OCI-LY7 (cell line): ENCODE results near the gene ADM2. TPM values are rescaled to one million over a fixed set of nuclear protein-coding genes. Genes with fewer than 3 reads are reported as not detected.

Experiments
- BruUV-seq: library from RNA; stranded (reverse); fragments of 400-500 nt; replicated peaks from 2 replicates; lab custom pipeline; 2021; lab: Mats Ljungman, UMichigan
- CTCF ChIA-PET: fragments of 300-600 bp; sonication (Branson Sonifier 250); formaldehyde crosslinking; loops from one replicate; lab custom pipeline; 2022; ENCODE audit warnings: antibody characterized with exemption; ENCODE audit not compliant: unreplicated experiment; lab: Charles Lee
- POLR2A ChIA-PET: fragments of 300-600 bp; sonication (Branson Sonifier 250); formaldehyde crosslinking; loops from one replicate; lab custom pipeline; 2022; ENCODE audit warnings: antibody characterized with exemption; lab: Charles Lee
- DNase-seq: peaks from one replicate; pipeline ENCODE4 v3.0.0-alpha.2; 2015; ENCODE audit warnings: low spot score
- H2AFZ ChIP-seq: fragments of 200-600 bp; sonication (generic), shearing (Covaris generic); 2 replicates; pipeline ENCODE4 v1.6.1; 2014; ENCODE audit warnings: mild to moderate bottlenecking, antibody characterized with exemption, low read length, moderate library complexity
- H3K27ac ChIP-seq: fragments of 200-600 bp; sonication (generic); 2 replicates; pipeline ENCODE4 v1.5.1; 2014; ENCODE audit warnings: mixed run types, low read depth, mild to moderate bottlenecking, moderate library complexity, low read length, inconsistent platforms; ENCODE audit not compliant: poor library complexity, severe bottlenecking
- H3K36me3 ChIP-seq: fragments of 200-600 bp; sonication (generic); 2 replicates; pipeline ENCODE4 v1.6.1; 2014; ENCODE audit warnings: mild to moderate bottlenecking, antibody characterized with exemption, low read length, moderate library complexity, mixed read lengths; ENCODE audit not compliant: insufficient read depth
- H3K4me1 ChIP-seq: fragments of 200-600 bp; sonication (generic); 2 replicates; pipeline ENCODE4 v1.5.1; 2014; ENCODE audit warnings: mild to moderate bottlenecking, low read length; ENCODE audit not compliant: insufficient read depth, poor library complexity, severe bottlenecking
- H3K4me2 ChIP-seq: fragments of 200-600 bp; sonication (generic); 2 replicates; pipeline ENCODE4 v1.6.1; 2014; ENCODE audit warnings: mild to moderate bottlenecking, low read length
- H3K4me3 ChIP-seq: fragments of 200-600 bp; sonication (generic); 2 replicates; pipeline ENCODE4 v1.5.1; 2014; ENCODE audit warnings: mild to moderate bottlenecking, low read depth, low read length; ENCODE audit not compliant: poor library complexity, severe bottlenecking
- H3K79me2 ChIP-seq: fragments of 200-600 bp; sonication (generic); 2 replicates; pipeline ENCODE4 v1.6.1; 2016; ENCODE audit warnings: low read depth, mild to moderate bottlenecking, low read length, moderate library complexity, mixed read lengths; ENCODE audit not compliant: insufficient read depth
- H3K9me2 ChIP-seq: fragments of 200-600 bp; sonication (generic); 2 replicates; pipeline ENCODE4 v1.6.1; 2016; ENCODE audit warnings: mild to moderate bottlenecking, low read length, mixed read lengths; ENCODE audit not compliant: insufficient read depth
- H3K9me3 ChIP-seq: fragments of 200-600 bp; sonication (generic); 2 replicates; pipeline ENCODE4 v1.6.1; 2014; ENCODE audit warnings: mild to moderate bottlenecking, mixed run types, low read length, mixed read lengths
- H4K20me1 ChIP-seq: fragments of 200-600 bp; sonication (generic); 2 replicates; pipeline ENCODE4 v1.6.1; 2014; ENCODE audit warnings: mild to moderate bottlenecking, antibody characterized with exemption, low read length, moderate library complexity, mixed read lengths; ENCODE audit not compliant: insufficient read depth
- CTCF ChIP-seq: fragments of 200-600 bp; sonication (generic); conservative IDR thresholded peaks from 2 replicates; pipeline ENCODE4 v1.5.1; 2014; ENCODE audit warnings: mild to moderate bottlenecking, antibody characterized with exemption, low read length, moderate library complexity, mixed read lengths
- EZH2phosphoT487 ChIP-seq: fragments of 200-600 bp; sonication (generic); IDR thresholded peaks from 2 replicates; pipeline ENCODE4 v1.6.1; 2018; ENCODE audit warnings: low read depth, borderline replicate concordance, mild to moderate bottlenecking, mixed run types, antibody characterized with exemption, low read length, moderate library complexity, mixed read lengths
- intact Hi-C: fragments of 100-400 bp; cut with micrococcal nuclease; formaldehyde crosslinking; loops from one replicate; pipeline ENCODE4 v1.10.0; 2022; ENCODE audit not compliant: unreplicated experiment
- total RNA-seq, 2 experiments: library from RNA; depleted of rRNA in 1 of 2; stranded (reverse); fragments of >200 nt in 1 of 2; shearing (Covaris generic) in 1 of 2; gene quantifications; 2 replicates each; pipeline ENCODE4 v1.2.3, GENCODE V29; 2014 to 2022

The ADM2 gene
- total RNA-seq, 2 experiments from 2014 or later: 4.3 to 7.9 TPM

GRCh38 chr22:50469377-50470305 is 11.7 kb upstream of the ADM2 start:
- Histone ChIP-seq H3K4me2 (peak overlapping the region; percentile 99), H3K4me3 (peak overlapping the region; percentile 96), H3K4me1 (peaks cover 68% of the 10 kb centered on the region), H3K27ac (peak overlapping the region; percentile 95), H2AFZ (no peak overlapping the region), H4K20me1 (peaks cover 6% of the 10 kb centered on the region; the same call in 1 of the 2 replicates), H3K79me2 (peaks cover 64% of the 10 kb centered on the region), H3K36me3 (peaks cover 57% of the 10 kb centered on the region), H3K9me2 (no peaks in the 10 kb centered on the region), H3K9me3 (no peaks in the 10 kb centered on the region)
- 0 out of 2 replicates have a peak, but pooled peaks have one; percentile 21 for TF ChIP-seq CTCF
- no peak for TF ChIP-seq EZH2phosphoT487
- DNase-seq: peak; percentile 98
- no TSS peak for BruUV-seq
- intact Hi-C loops: loop anchor here (1.0 to 10.0 kb wide), 6 partner anchors 20 to 277 kb away; partner anchors contain the start of genes ARSA, SCO2 and TUBGCP6
- ChIA-PET CTCF (interaction anchor here (1.3 to 2.5 kb wide), 2 partner anchors 56 to 152 kb away, joined by 6 to 7 read pairs; partner anchors contain the start of gene SCO2), POLR2A (interaction anchor here (1.0 to 1.9 kb wide), 7 partner anchors 18 to 176 kb away, joined by 3 to 7 read pairs (median 4); partner anchors contain the start of genes LMF2 and NCAPH2)

- ChIA-PET CTCF (interaction anchor here (0.7 to 2.5 kb wide), 3 partner anchors 37 to 151 kb away, joined by 4 to 7 read pairs (median 6); partner anchors contain the start of genes LMF2, NCAPH2 and SCO2), POLR2A (interaction anchor here (0.7 to 1.9 kb wide), 7 partner anchors 18 to 177 kb away, joined by 3 to 7 read pairs (median 4); partner anchors contain the start of genes LMF2 and NCAPH2)
- Histone ChIP-seq H3K79me2 (peaks cover 64% of the 10 kb centered on the region), H3K9me3 (no peaks in the 10 kb centered on the region), H2AFZ (no peak overlapping the region), H3K4me1 (peaks cover 73% of the 10 kb centered on the region), H3K4me2 (peak overlapping the region; percentile 99), H3K27ac (peak overlapping the region; percentile 95), H3K36me3 (peaks cover 48% of the 10 kb centered on the region), H3K4me3 (peak overlapping the region; percentile 96), H4K20me1 (peaks cover 6% of the 10 kb centered on the region; the same call in 1 of the 2 replicates), H3K9me2 (no peaks in the 10 kb centered on the region)
- peak; percentile 93 for DNase-seq
- intact Hi-C loops: loop anchor here (1.0 to 10.0 kb wide), 4 partner anchors 150 to 278 kb away; partner anchors contain the start of genes ARSA and TUBGCP6
- TF ChIP-seq EZH2phosphoT487 (no peak), CTCF (no peak)
- BruUV-seq: no TSS peak
Observed at GRCh38 chr22:50470491-50470890, 10.9 kb upstream of the ADM2 start.
